ENCODE results near the gene FBXL19. TPM values are rescaled to one million over a fixed set of nuclear protein-coding genes. Genes with fewer than 3 reads are reported as not detected.

FBXL19 gene
- total RNA-seq, 2 experiments from 2014 or later = 16.1 to 34.8 TPM

GRCh38 chr16:30885196-30885595 is 38.2 kb upstream of the FBXL19 start:
- BruUV-seq (replicated peaks) = no TSS peak
- intact Hi-C loops (cut with micrococcal nuclease; ENCODE audit: unreplicated experiment) = no loop called here
- POLR2A ChIA-PET = no interaction called here

GRCh38 chr16:30886145-30886544 is 37.2 kb upstream of the FBXL19 start:
- TF ChIP-seq CTCF (conservative IDR thresholded peaks at IDR 0.05; ENCODE audit: low read length) (no peak), EZH2phosphoT487 (IDR thresholded peaks at IDR 0.05; ENCODE audit: borderline replicate concordance, low read depth, low read length) (no peak)
- ChIA-PET CTCF (ENCODE audit: unreplicated experiment) (no interaction called here), POLR2A (interaction anchor here (0.5 kb wide), 1 partner anchor 280 kb away, joined by 3 read pairs; no protein-coding TSS in a partner anchor)
- H3K4me1 ChIP-seq (ENCODE audit: insufficient read depth, low read length, poor library complexity, severe bottlenecking) = peaks cover 9% of the 10 kb centered on the region
- no peak overlapping the region for H3K4me3 ChIP-seq (ENCODE audit: low read depth, low read length, poor library complexity, severe bottlenecking)
- no peak overlapping the region for H3K4me2 ChIP-seq (ENCODE audit: low read length)
- no peaks in the 10 kb centered on the region for H4K20me1 ChIP-seq (ENCODE audit: insufficient read depth, low read length)
- H3K79me2 ChIP-seq (ENCODE audit: insufficient read depth, low read depth, low read length) = no peaks in the 10 kb centered on the region
- no peaks in the 10 kb centered on the region for H3K9me2 ChIP-seq (ENCODE audit: insufficient read depth, low read length)
- no peak overlapping the region for H3K27ac ChIP-seq (ENCODE audit: low read depth, low read length, poor library complexity, severe bottlenecking)
- H2AFZ ChIP-seq (ENCODE audit: low read length) = no peak overlapping the region
- no TSS peak for BruUV-seq (replicated peaks)
- no peaks in the 10 kb centered on the region for H3K9me3 ChIP-seq (ENCODE audit: low read length)
- H3K36me3 ChIP-seq (ENCODE audit: insufficient read depth, low read length) = peaks cover 34% of the 10 kb centered on the region
- no peak for DNase-seq (ENCODE audit: low spot score)
- intact Hi-C loops (cut with micrococcal nuclease; ENCODE audit: unreplicated experiment) = no loop called here

More at GRCh38 chr16:30885196-30885595, 38.2 kb upstream of the FBXL19 start:
- Histone ChIP-seq H3K4me3 (ENCODE audit: low read depth, low read length, poor library complexity, severe bottlenecking) (no peak overlapping the region), H3K4me2 (ENCODE audit: low read length) (no peak overlapping the region), H3K36me3 (ENCODE audit: insufficient read depth, low read length) (peaks cover 34% of the 10 kb centered on the region), H3K4me1 (ENCODE audit: insufficient read depth, low read length, poor library complexity, severe bottlenecking) (peaks cover 9% of the 10 kb centered on the region), H3K9me2 (ENCODE audit: insufficient read depth, low read length) (no peaks in the 10 kb centered on the region), H2AFZ (ENCODE audit: low read length) (no peak overlapping the region), H4K20me1 (ENCODE audit: insufficient read depth, low read length) (no peaks in the 10 kb centered on the region), H3K9me3 (ENCODE audit: low read length) (no peaks in the 10 kb centered on the region), H3K27ac (ENCODE audit: low read depth, low read length, poor library complexity, severe bottlenecking) (no peak overlapping the region), H3K79me2 (ENCODE audit: insufficient read depth, low read depth, low read length) (no peaks in the 10 kb centered on the region)
- DNase-seq (ENCODE audit: low spot score) = no peak
- CTCF ChIA-PET (ENCODE audit: unreplicated experiment) = no interaction called here
- TF ChIP-seq EZH2phosphoT487 (IDR thresholded peaks at IDR 0.05; ENCODE audit: borderline replicate concordance, low read depth, low read length) (no peak), CTCF (conservative IDR thresholded peaks at IDR 0.05; ENCODE audit: low read length) (no peak)

- DNase-seq (ENCODE audit: low spot score) = no peak
- no peak overlapping the region for H2AFZ ChIP-seq (ENCODE audit: low read length)
- no peaks in the 10 kb centered on the region for H3K9me3 ChIP-seq (ENCODE audit: low read length)
- no peaks in the 10 kb centered on the region for H4K20me1 ChIP-seq (ENCODE audit: insufficient read depth, low read length)
- no peak for TF ChIP-seq EZH2phosphoT487 (IDR thresholded peaks at IDR 0.05; ENCODE audit: borderline replicate concordance, low read depth, low read length)
- TF ChIP-seq CTCF (conservative IDR thresholded peaks at IDR 0.05; ENCODE audit: low read length) = no peak
- H3K27ac ChIP-seq (ENCODE audit: low read depth, low read length, poor library complexity, severe bottlenecking) = no peak overlapping the region
- no peak overlapping the region for H3K4me2 ChIP-seq (ENCODE audit: low read length)
- BruUV-seq (replicated peaks) = no TSS peak
- ChIA-PET CTCF (ENCODE audit: unreplicated experiment) (no interaction called here), POLR2A (interaction anchor here (1.0 kb wide), 1 partner anchor 10 kb away, joined by 4 read pairs; no protein-coding TSS in a partner anchor)
- H3K9me2 ChIP-seq (ENCODE audit: insufficient read depth, low read length) = no peaks in the 10 kb centered on the region
- peaks cover 34% of the 10 kb centered on the region for H3K36me3 ChIP-seq (ENCODE audit: insufficient read depth, low read length)
- intact Hi-C loops (cut with micrococcal nuclease; ENCODE audit: unreplicated experiment) = no loop called here
- H3K4me1 ChIP-seq (ENCODE audit: insufficient read depth, low read length, poor library complexity, severe bottlenecking) = peaks cover 6% of the 10 kb centered on the region
- H3K4me3 ChIP-seq (ENCODE audit: low read depth, low read length, poor library complexity, severe bottlenecking) = no peak overlapping the region
- H3K79me2 ChIP-seq (ENCODE audit: insufficient read depth, low read depth, low read length) = no peaks in the 10 kb centered on the region
Measured at GRCh38 chr16:30887927-30888326, 35.4 kb upstream of the FBXL19 start.

All from OCI-LY7 (cell line).